BLaER1 (cell line): ENCODE results near the gene MYLK3.

ENCODE experiments used
- H3K27ac ChIP-seq: shearing (Covaris generic); formaldehyde crosslinking; 2 replicates; pipeline ENCODE4 v1.8.1; 2022
- H3K27me3 ChIP-seq: shearing (Covaris generic); formaldehyde crosslinking; 2 replicates; pipeline ENCODE4 v1.8.1; 2022
- H3K36me3 ChIP-seq: shearing (Covaris generic); formaldehyde crosslinking; 2 replicates; pipeline ENCODE4 v1.8.1; 2022
- H3K4me1 ChIP-seq: shearing (Covaris generic); formaldehyde crosslinking; 2 replicates; pipeline ENCODE4 v1.8.1; 2022
- H3K4me2 ChIP-seq: shearing (Covaris generic); formaldehyde crosslinking; 2 replicates; pipeline ENCODE4 v1.8.1; 2022
- H3K4me3 ChIP-seq: shearing (Covaris generic); formaldehyde crosslinking; 2 replicates; pipeline ENCODE4 v1.8.1; 2022
- H3K9ac ChIP-seq: shearing (Covaris generic); formaldehyde crosslinking; 2 replicates; pipeline ENCODE4 v1.8.1; 2022
- H3K9me3 ChIP-seq: shearing (Covaris generic); formaldehyde crosslinking; 2 replicates; pipeline ENCODE4 v1.8.1; 2022
- H4K20me1 ChIP-seq: shearing (Covaris generic); formaldehyde crosslinking; 2 replicates; pipeline ENCODE4 v1.8.1; 2022
- Cebpa-rat ChIP-seq: shearing (Covaris generic); IDR thresholded peaks from 2 replicates; pipeline ENCODE4 v1.8.1; 2022

Gene MYLK3

DNA sequence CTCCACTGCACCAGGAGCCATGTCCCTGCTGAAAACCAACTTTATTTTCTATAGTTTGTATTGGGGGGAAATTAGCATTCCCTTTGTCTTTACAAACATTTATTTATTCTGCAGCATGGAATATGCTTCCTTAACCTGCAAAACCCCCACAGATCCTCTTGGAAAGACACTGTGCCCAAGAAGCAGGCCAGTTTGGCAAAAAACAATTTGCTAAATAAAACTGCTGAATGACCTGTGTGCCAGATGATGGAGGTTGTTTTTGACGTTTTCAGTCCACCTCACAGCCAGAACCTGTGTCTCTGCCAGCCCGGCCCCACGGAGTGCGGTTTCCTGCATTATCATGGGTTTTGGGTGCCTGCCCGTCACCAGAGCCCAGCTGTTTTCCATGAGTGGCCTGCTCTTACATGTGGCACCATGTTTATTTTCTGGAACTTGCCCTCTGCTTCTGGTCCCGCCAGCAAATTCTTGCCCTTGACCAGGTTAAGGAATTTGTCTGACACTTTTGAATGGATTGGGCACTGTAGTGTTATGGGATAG is 32.3 kb downstream of the MYLK3 start:
- Histone ChIP-seq H3K27ac (no peak overlapping the region), H3K4me1 (no peaks in the 10 kb centered on the region), H4K20me1 (no peaks in the 10 kb centered on the region), H3K9ac (no peak overlapping the region), H3K4me2 (no peak overlapping the region), H3K4me3 (no peak overlapping the region), H3K9me3 (no peaks in the 10 kb centered on the region), H3K36me3 (no peaks in the 10 kb centered on the region), H3K27me3 (no peaks in the 10 kb centered on the region)
- TF ChIP-seq Cebpa-rat = no peak

- H3K4me3 ChIP-seq = no peak overlapping the region
- no peak overlapping the region for H3K4me2 ChIP-seq
- no peaks in the 10 kb centered on the region for H4K20me1 ChIP-seq
- no peaks in the 10 kb centered on the region for H3K9me3 ChIP-seq
- no peaks in the 10 kb centered on the region for H3K27me3 ChIP-seq
- H3K27ac ChIP-seq = no peak overlapping the region
- H3K4me1 ChIP-seq = no peaks in the 10 kb centered on the region
- no peak for TF ChIP-seq Cebpa-rat
- no peak overlapping the region for H3K9ac ChIP-seq
- no peaks in the 10 kb centered on the region for H3K36me3 ChIP-seq
Observed at GRCh38 chr16:46714797-46715591, 33.1 kb downstream of the MYLK3 start.

DNA sequence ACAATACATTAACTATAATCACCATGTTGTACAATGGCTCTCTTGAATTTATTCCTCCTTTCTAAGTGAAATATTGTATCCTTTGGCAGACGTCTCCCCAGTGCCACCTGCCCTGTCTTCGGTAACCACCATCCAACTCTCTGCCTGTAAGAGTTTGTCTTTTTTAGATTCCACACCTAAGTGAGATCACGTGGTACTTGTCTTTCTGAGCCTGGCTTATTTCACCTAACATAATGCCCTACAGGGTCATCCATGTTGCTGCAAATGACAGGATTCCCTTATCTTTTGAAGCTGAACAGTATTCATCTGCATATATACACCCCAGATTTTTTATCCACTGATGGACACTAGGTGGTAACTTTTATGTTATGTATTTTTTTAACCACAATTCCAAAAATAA is 34.5 kb downstream of the MYLK3 start:
- H3K9ac ChIP-seq = no peak overlapping the region
- no peaks in the 10 kb centered on the region for H3K27me3 ChIP-seq
- no peak overlapping the region for H3K4me3 ChIP-seq
- H3K9me3 ChIP-seq = no peaks in the 10 kb centered on the region
- H3K27ac ChIP-seq = no peak overlapping the region
- no peaks in the 10 kb centered on the region for H4K20me1 ChIP-seq
- H3K4me2 ChIP-seq = no peak overlapping the region
- TF ChIP-seq Cebpa-rat = no peak
- no peaks in the 10 kb centered on the region for H3K4me1 ChIP-seq
- no peaks in the 10 kb centered on the region for H3K36me3 ChIP-seq

DNA sequence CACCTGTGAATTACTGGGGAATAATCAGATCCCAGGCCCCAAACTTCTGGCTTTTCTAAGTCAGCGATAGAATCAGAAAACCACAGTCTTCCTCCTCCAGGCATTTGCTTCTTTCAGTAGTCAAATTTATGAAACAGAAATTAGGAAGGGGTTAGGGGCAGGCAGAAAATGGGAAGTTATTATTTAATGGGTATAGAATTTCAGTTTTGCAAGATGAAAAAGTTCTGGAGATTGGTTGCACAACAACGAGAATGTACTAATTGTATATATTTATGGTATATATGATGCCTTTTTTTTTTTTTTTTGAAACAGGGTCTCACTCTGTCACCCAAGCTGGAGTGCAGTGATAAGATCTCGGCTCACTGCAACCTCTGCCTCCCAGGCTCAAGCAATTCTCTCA is 35.2 kb downstream of the MYLK3 start:
- Histone ChIP-seq H3K9ac (no peak overlapping the region), H3K36me3 (no peaks in the 10 kb centered on the region), H3K4me2 (no peak overlapping the region)

DNA sequence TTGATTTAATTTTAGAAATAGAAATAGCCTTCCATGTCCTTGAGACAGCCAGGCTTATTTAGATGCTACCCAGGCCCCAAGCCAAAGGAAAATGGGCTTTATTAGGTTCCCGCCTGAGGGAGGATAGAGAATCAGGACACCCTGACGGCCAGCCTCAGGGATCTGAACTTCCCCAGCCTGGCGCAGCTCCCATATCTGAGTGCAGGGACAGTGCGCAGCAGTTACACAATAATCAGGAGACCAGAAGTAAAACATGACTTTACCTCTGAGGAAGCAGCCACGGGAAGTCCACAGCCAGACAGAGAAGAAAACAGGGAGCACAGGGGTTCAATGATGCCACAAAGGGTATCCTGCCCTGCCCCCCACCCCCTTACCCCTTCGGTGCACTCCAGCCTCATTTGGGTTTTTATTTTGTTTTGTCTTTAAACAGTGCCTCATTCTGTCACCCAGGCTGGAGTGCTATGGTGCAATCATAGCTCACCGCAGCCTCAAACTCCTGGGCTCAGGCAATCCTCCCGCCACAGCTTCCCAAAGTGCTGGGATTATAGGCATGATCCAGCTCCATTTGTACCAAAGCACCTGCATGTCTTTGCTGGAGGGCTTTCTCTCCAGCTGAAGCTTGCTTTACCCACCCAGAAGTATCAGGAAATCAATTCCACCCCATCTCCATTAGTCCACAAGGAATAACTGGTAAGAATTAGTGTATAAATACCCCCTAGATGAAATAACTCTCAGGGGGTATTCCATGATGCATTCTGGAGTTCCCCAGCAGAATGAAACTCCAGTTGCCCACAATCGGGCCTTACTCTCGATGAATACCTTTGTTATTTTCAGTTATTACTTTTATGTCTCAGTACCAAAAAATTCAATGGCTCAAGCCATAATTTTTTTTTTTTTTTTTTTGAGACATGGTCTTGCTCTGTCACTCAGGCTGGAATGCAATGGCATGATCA is 36.8 kb downstream of the MYLK3 start:
- no peak overlapping the region for H3K4me3 ChIP-seq
- no peaks in the 10 kb centered on the region for H3K9me3 ChIP-seq
- no peaks in the 10 kb centered on the region for H4K20me1 ChIP-seq
- no peaks in the 10 kb centered on the region for H3K36me3 ChIP-seq
- TF ChIP-seq Cebpa-rat = no peak
- no peaks in the 10 kb centered on the region for H3K27me3 ChIP-seq
- no peak overlapping the region for H3K9ac ChIP-seq
- H3K4me1 ChIP-seq = no peaks in the 10 kb centered on the region
- H3K27ac ChIP-seq = no peak overlapping the region
- H3K4me2 ChIP-seq = no peak overlapping the region

More for the DNA sequence above, 35.2 kb downstream of the MYLK3 start:
- H3K27ac ChIP-seq = no peak overlapping the region
- no peak overlapping the region for H3K4me3 ChIP-seq
- no peaks in the 10 kb centered on the region for H4K20me1 ChIP-seq
- no peaks in the 10 kb centered on the region for H3K4me1 ChIP-seq
- H3K9me3 ChIP-seq = no peaks in the 10 kb centered on the region
- no peak for TF ChIP-seq Cebpa-rat
- no peaks in the 10 kb centered on the region for H3K27me3 ChIP-seq

GRCh38 chr16:46709469-46710005 is 38.6 kb downstream of the MYLK3 start:
- TF ChIP-seq Cebpa-rat = no peak
- H3K36me3 ChIP-seq = no peaks in the 10 kb centered on the region

GRCh38 chr16:46706642-46707041 is 41.5 kb downstream of the MYLK3 start:
- H3K36me3 ChIP-seq = no peaks in the 10 kb centered on the region
- H3K4me2 ChIP-seq = no peak overlapping the region
- no peaks in the 10 kb centered on the region for H3K27me3 ChIP-seq
- no peaks in the 10 kb centered on the region for H3K9me3 ChIP-seq
- H3K9ac ChIP-seq = no peak overlapping the region
- H4K20me1 ChIP-seq = no peaks in the 10 kb centered on the region
- H3K4me3 ChIP-seq = no peak overlapping the region
- H3K27ac ChIP-seq = no peak overlapping the region
- no peaks in the 10 kb centered on the region for H3K4me1 ChIP-seq
- no peak for TF ChIP-seq Cebpa-rat

More at GRCh38 chr16:46709469-46710005, 38.6 kb downstream of the MYLK3 start:
- Histone ChIP-seq H3K27me3 (no peaks in the 10 kb centered on the region), H3K9ac (no peak overlapping the region), H3K27ac (no peak overlapping the region), H4K20me1 (no peaks in the 10 kb centered on the region), H3K9me3 (no peaks in the 10 kb centered on the region), H3K4me3 (no peak overlapping the region), H3K4me2 (no peak overlapping the region), H3K4me1 (no peaks in the 10 kb centered on the region)

GRCh38 chr16:46702030-46702429 is 46.1 kb downstream of the MYLK3 start:
- Histone ChIP-seq H4K20me1 (no peaks in the 10 kb centered on the region), H3K4me3 (no peak overlapping the region), H3K27ac (no peak overlapping the region), H3K4me2 (no peak overlapping the region), H3K9me3 (no peaks in the 10 kb centered on the region), H3K9ac (no peak overlapping the region), H3K36me3 (peaks cover 34% of the 10 kb centered on the region), H3K4me1 (no peaks in the 10 kb centered on the region), H3K27me3 (no peaks in the 10 kb centered on the region)
- TF ChIP-seq Cebpa-rat = no peak

DNA sequence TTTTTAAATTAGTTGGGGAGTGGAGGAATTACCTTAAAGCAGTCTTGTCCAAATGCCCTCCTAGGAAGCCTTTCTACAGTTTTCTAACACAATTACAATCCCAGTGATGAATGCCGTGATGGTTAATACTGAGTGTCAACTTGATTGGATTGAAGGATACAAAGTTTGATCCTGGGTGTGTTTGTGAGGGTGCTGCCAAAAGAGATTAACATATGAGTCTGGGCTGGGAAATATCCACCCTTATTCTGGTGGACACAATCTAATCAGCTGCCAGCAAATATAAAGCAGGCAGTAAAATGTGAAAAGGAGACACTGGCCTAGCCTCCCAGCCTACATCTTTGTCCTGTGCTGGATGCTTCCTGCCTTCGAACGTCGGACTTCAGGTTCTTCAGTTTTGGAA is 46.5 kb downstream of the MYLK3 start:
- Histone ChIP-seq H3K27ac (no peak overlapping the region), H3K4me1 (no peaks in the 10 kb centered on the region), H3K9ac (no peak overlapping the region), H4K20me1 (no peaks in the 10 kb centered on the region), H3K9me3 (no peaks in the 10 kb centered on the region), H3K4me2 (no peak overlapping the region), H3K27me3 (no peaks in the 10 kb centered on the region), H3K4me3 (no peak overlapping the region), H3K36me3 (peaks cover 39% of the 10 kb centered on the region)
- TF ChIP-seq Cebpa-rat = no peak

- no peak overlapping the region for H3K4me2 ChIP-seq
- no peaks in the 10 kb centered on the region for H3K4me1 ChIP-seq
- no peak overlapping the region for H3K9ac ChIP-seq
- no peaks in the 10 kb centered on the region; the same call in 1 of the 2 replicates for H4K20me1 ChIP-seq
- H3K27me3 ChIP-seq = no peaks in the 10 kb centered on the region
- H3K4me3 ChIP-seq = no peak overlapping the region
- H3K27ac ChIP-seq = no peak overlapping the region
- H3K9me3 ChIP-seq = no peaks in the 10 kb centered on the region
- peaks cover 54% of the 10 kb centered on the region for H3K36me3 ChIP-seq
- no peak for TF ChIP-seq Cebpa-rat
Observed at GRCh38 chr16:46700048-46700447, 48.1 kb downstream of the MYLK3 start.
